OCI-LY1 (cell line): ENCODE data around the gene TTC24.

Experiments
- EZH2 ChIP-seq: fragments of 200-600 bp; sonication (generic), shearing (Covaris generic); IDR thresholded peaks from 2 replicates; pipeline ENCODE4 v1.8.0; 2017; ENCODE audit warnings: borderline replicate concordance, mixed run types, mild to moderate bottlenecking, antibody characterized with exemption, low read length, moderate library complexity, mixed read lengths
- TF ChIP-seq, protein P1 (sequence below): fragments of 200-600 bp; sonication (generic), shearing (Covaris generic); IDR thresholded peaks from 2 replicates; pipeline ENCODE4 v1.5.1; 2017; ENCODE audit warnings: mild to moderate bottlenecking, antibody characterized with exemption, low read length, moderate library complexity, mixed read lengths

GRCh38 chr1:156543066-156543465, 36.5 kb upstream of the TTC24 start:
- TF ChIP-seq, protein P1, sequence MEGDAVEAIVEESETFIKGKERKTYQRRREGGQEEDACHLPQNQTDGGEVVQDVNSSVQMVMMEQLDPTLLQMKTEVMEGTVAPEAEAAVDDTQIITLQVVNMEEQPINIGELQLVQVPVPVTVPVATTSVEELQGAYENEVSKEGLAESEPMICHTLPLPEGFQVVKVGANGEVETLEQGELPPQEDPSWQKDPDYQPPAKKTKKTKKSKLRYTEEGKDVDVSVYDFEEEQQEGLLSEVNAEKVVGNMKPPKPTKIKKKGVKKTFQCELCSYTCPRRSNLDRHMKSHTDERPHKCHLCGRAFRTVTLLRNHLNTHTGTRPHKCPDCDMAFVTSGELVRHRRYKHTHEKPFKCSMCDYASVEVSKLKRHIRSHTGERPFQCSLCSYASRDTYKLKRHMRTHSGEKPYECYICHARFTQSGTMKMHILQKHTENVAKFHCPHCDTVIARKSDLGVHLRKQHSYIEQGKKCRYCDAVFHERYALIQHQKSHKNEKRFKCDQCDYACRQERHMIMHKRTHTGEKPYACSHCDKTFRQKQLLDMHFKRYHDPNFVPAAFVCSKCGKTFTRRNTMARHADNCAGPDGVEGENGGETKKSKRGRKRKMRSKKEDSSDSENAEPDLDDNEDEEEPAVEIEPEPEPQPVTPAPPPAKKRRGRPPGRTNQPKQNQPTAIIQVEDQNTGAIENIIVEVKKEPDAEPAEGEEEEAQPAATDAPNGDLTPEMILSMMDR = no peak
- no peak for TF ChIP-seq EZH2
